Transverse colon (tissue), 4 donors: Measurements from ENCODE around the gene TMEM95. TPM values are rescaled to one million over a fixed set of nuclear protein-coding genes. Genes with fewer than 3 reads are reported as not detected.
A peak's percentile ranks its signal among the peaks of the same experiment; 100 is the strongest.

Experiments
- DNase-seq: peaks from one replicate; pipeline ENCODE4 v3.0.0-alpha.2; 2019
- H3K27ac ChIP-seq, 4 donors: fragments of 200-600 bp; sonication (generic); 2 replicates each; pipeline ENCODE4 v1.5.1; 2016 to 2018; ENCODE audit warnings: inconsistent platforms in 4 of 4
- H3K27me3 ChIP-seq: fragments of 200-600 bp; sonication (generic); 2 replicates; pipeline ENCODE4 v1.5.1; 2017; ENCODE audit warnings: inconsistent platforms
- H3K36me3 ChIP-seq, 4 donors: fragments of 200-600 bp; sonication (generic); 2 replicates each; pipeline ENCODE4 v1.5.1; 2017 to 2019; ENCODE audit warnings: inconsistent platforms in 4 of 4
- H3K4me1 ChIP-seq, 4 donors: fragments of 200-600 bp; sonication (generic); 2 replicates each; pipeline ENCODE4 v1.5.1; 2017 to 2020; ENCODE audit warnings: inconsistent platforms in 4 of 4
- H3K4me3 ChIP-seq, 4 donors: fragments of 200-600 bp; sonication (generic); 1 replicate in 1 of 4; 2 replicates in 3 of 4; pipeline versions ENCODE4 v1.5.1 to v1.6.1; 2017 to 2019; ENCODE audit warnings: inconsistent platforms in 4 of 4
- H3K9me3 ChIP-seq, 2 donors: fragments of 200-600 bp; sonication (generic); 2 replicates each; pipeline ENCODE4 v1.5.1; 2017 to 2019; ENCODE audit warnings: inconsistent platforms in 2 of 2
- EP300 ChIP-seq: sonication (generic); formaldehyde crosslinking; IDR thresholded peaks from one replicate; pipeline ENCODE4 v1.6.1; 2017; ENCODE audit warnings: antibody characterized with exemption, low read depth
- POLR2A ChIP-seq: fragments of 450-650 bp; IDR thresholded peaks from one replicate; pipeline ENCODE4 v1.6.1; 2016; ENCODE audit warnings: antibody characterized with exemption, mild to moderate bottlenecking, moderate library complexity
- POLR2AphosphoS5 ChIP-seq, 3 donors: sonication (generic); formaldehyde crosslinking; IDR thresholded peaks; one replicate each; pipeline ENCODE4 v1.6.1; 2016; ENCODE audit warnings: antibody characterized with exemption in 3 of 3
- WGBS, 2 donors: methylation state at CpG; one replicate each; pipeline ENCODE4 v1.1.5; 2018; ENCODE audit warnings: low coverage in 1 of 2; 5-methylcytosine and 5-hydroxymethylcytosine counted together
- in situ Hi-C, 4 donors: fragments of 200-750 bp; cut with MboI; loops; one replicate each; pipeline versions ENCODE4 v1.15.0 to v1.15.1; 2017; ENCODE audit warnings: low sequenced_read_pairs in 3 of 4, low pct_ligation_motif_present in 1 of 4, low pct_unique_long_range_greater_than_20kb in 1 of 4
- intact Hi-C: fragments of 100-400 bp; cut with DNase I; formaldehyde crosslinking; loops from one replicate; pipeline ENCODE4 v1.15.1; 2023; ENCODE audit warnings: low total_unique reads
- total RNA-seq, 4 donors: library from RNA; depleted of rRNA; stranded (reverse); fragments of >200 nt; gene quantifications; one replicate each; pipeline ENCODE4 v1.1.0, GENCODE V29; 2016
- TF ChIP-seq, protein P1 (sequence below), 5 experiments: fragments of 200-600 bp in 3 of 5; fragments of 450-650 bp in 2 of 5; sonication (generic) in 3 of 5; IDR thresholded peaks; 1 replicate in 2 of 5; 2 replicates in 3 of 5; pipeline ENCODE4 v1.5.1; 2016 to 2017; ENCODE audit warnings: antibody characterized with exemption in 5 of 5, inconsistent platforms in 3 of 5, mild to moderate bottlenecking in 2 of 5, moderate library complexity in 1 of 5

Gene TMEM95
- total RNA-seq, 4 donors from 2014 or later, result not detected

DNA sequence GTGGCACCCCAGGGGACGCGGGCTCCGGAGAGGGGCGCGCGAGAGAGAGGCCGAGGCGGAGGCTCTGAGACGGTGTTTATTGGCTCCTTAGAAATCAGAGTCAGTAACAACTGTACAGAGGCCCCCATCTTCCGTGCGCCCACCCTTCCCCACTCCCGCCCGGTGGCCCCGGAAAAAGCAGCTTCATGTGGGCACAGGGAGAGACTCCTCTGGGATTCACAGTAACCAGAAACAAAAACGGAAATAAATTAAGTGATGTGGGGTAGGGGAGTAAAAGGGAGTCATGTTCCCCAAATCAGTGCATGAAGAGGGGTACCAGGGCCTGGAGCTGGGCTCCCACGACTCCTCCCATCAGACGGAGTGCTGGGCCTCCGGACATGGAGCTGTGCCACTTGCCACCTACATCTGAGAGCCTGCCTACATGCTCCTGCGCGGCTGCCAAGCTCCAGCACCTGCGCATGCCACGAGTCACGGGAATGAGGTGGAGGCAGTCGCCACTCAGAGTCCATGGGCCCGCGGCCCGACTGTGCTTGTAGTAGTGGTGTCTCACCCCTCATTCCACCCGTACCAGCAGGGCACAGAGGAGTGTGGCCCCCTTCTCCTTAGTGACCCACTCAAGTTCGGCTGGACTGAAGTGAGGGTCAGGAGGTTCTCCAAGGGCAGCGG lies 39.3 kb upstream of the TMEM95 start:
- TF ChIP-seq, protein P1, sequence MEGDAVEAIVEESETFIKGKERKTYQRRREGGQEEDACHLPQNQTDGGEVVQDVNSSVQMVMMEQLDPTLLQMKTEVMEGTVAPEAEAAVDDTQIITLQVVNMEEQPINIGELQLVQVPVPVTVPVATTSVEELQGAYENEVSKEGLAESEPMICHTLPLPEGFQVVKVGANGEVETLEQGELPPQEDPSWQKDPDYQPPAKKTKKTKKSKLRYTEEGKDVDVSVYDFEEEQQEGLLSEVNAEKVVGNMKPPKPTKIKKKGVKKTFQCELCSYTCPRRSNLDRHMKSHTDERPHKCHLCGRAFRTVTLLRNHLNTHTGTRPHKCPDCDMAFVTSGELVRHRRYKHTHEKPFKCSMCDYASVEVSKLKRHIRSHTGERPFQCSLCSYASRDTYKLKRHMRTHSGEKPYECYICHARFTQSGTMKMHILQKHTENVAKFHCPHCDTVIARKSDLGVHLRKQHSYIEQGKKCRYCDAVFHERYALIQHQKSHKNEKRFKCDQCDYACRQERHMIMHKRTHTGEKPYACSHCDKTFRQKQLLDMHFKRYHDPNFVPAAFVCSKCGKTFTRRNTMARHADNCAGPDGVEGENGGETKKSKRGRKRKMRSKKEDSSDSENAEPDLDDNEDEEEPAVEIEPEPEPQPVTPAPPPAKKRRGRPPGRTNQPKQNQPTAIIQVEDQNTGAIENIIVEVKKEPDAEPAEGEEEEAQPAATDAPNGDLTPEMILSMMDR (IDR thresholded peaks at IDR 0.05), result no peak
- TF ChIP-seq POLR2AphosphoS5 (IDR thresholded peaks at IDR 0.05) (no peak), EP300 (no peak), POLR2A (no peak)
- peaks cover 0 to 34% (median 15%) of the 10 kb centered on the region in 4 donors for H3K36me3 ChIP-seq
- WGBS, 2 donors, result 35 to 67% methylated on average over 1 to 20 of the region's 30 CpGs
- in situ Hi-C loops, result no loop called here
- intact Hi-C loops, result no loop called here
- peak overlapping the region; percentile 93 to 98 (median 95) for H3K27ac ChIP-seq
- H3K9me3 ChIP-seq, result no peaks in the 10 kb centered on the region
- H3K4me1 ChIP-seq, result peaks cover 11 to 34% (median 18%) of the 10 kb centered on the region in 4 donors
- peak overlapping the region; percentile 30 to 94 (median 91) for H3K4me3 ChIP-seq
- DNase-seq, result no peak
- no peaks in the 10 kb centered on the region for H3K27me3 ChIP-seq

DNA sequence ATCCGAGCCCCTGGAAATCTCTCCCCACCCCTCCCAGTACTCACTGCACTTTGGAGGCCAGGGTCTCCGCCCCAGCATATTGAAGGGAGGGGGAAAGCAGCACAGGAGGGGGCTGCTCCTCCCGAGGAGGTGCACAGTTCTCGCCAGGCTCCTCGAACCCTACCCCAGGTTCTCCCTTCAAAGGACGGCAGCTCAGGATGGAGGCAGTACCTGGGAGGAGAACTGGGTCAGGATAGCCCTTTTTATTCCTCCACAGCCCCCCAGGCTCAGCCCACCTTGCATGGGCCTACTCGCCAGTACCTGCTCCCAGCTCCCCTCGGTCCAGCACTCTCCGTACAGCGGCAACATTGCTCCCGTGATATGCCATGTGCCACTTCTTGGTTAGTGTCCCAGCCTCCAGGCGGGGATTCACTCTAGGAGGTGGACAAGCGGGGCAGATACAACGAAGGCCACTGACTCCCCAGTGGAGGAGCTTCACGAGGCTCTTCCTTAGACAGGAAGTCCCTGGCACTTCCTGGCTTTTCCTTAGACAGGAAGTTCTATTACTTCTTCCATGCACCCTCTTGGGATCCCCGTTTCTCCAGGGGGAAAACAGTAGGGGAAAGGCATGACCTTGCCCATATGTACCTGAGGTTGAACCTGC lies 37.7 kb upstream of the TMEM95 start:
- H3K4me3 ChIP-seq, result no peak overlapping the region
- H3K27ac ChIP-seq, result no peak overlapping the region
- whole genome bisulfite sequencing, 2 donors, result 73 to 88% methylated on average over 3 to 16 of the region's 16 CpGs
- H3K36me3 ChIP-seq, result peaks cover 0 to 31% (median 14%) of the 10 kb centered on the region in 4 donors
- no peaks in the 10 kb centered on the region for H3K27me3 ChIP-seq
- peaks cover 11 to 29% (median 16%) of the 10 kb centered on the region in 4 donors for H3K4me1 ChIP-seq
- H3K9me3 ChIP-seq, result no peaks in the 10 kb centered on the region
- no peak for DNase-seq
- in situ Hi-C loops, result no loop called here
- intact Hi-C loops, result no loop called here
- no peak for TF ChIP-seq POLR2AphosphoS5 (IDR thresholded peaks at IDR 0.05)
- TF ChIP-seq, protein P1 (IDR thresholded peaks at IDR 0.05), result no peak
- no peak for TF ChIP-seq POLR2A
- TF ChIP-seq EP300, result no peak

DNA sequence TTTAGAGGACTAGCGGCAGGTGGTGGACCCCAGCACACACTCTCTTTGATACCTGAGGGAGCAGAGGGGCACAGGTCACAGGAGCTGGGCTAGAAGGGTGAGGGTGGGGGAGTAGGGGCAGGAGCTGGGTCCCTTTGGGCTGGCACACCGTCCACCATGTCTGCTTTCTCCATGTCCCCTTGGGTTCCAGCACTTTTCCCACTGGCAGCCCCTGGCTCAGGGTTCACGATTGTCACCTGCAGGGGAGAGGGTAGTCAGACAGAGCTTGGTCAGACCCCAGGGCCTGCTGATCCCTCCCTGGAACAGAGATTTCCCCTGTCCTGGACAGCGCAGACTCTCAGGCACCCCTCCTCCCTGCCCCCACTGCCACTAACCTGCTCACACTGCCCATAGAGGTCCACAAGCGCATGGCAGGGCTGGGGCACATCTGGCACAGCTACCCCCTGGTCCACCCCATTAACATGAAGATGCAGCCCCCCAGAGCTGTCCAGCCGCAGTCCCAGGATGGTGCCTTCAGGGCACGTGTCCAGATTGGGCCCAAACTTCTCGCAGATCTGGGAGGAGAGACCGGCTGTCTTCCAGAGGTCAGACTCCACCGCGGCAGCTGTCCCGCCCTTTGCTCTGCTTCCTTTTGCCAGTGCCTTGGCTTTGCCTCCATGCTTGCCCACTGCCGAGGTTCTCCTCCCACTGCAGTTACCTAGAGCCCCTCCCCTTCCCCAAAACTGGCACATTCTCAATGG lies 36.7 kb upstream of the TMEM95 start:
- intact Hi-C loops (no loop called here), in situ Hi-C loops (no loop called here)
- no peak overlapping the region for H3K4me3 ChIP-seq
- H3K27ac ChIP-seq, result no peak overlapping the region
- DNase-seq, result no peak
- H3K4me1 ChIP-seq, result peaks cover 11 to 23% (median 16%) of the 10 kb centered on the region in 4 donors
- TF ChIP-seq, protein P1 (IDR thresholded peaks at IDR 0.05), result no peak
- TF ChIP-seq POLR2A, result no peak
- TF ChIP-seq EP300, result no peak
- TF ChIP-seq POLR2AphosphoS5 (IDR thresholded peaks at IDR 0.05), result no peak
- H3K36me3 ChIP-seq, result peaks cover 0 to 25% (median 9%) of the 10 kb centered on the region in 4 donors
- no peaks in the 10 kb centered on the region for H3K27me3 ChIP-seq
- WGBS, 2 donors, result 40 to 88% methylated on average over 1 to 11 of the region's 13 CpGs
- no peaks in the 10 kb centered on the region for H3K9me3 ChIP-seq

DNA sequence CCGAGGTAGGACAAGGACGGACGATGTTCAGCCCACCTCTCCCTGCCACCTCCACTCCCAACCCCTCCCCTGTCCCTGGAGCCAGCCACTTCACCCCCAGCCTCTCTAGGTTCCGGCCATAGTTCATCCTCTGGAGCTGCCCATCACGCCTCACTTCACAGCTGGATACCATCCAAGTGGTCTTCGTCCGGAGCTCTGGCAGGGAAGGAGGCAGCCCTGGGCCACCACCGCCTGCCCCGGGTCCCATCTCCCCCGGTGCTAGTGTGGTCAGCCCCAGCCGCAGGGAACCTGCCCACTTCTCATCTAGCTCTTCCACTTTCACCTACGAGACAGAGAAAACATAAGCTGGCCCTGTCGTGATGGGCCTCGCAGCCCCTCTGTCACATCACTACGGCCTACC lies 33.5 kb upstream of the TMEM95 start:
- in situ Hi-C loops, result no loop called here
- H3K4me1 ChIP-seq, result no peaks in the 10 kb centered on the region
- no peak overlapping the region for H3K27ac ChIP-seq
- H3K9me3 ChIP-seq, result no peaks in the 10 kb centered on the region
- no peak overlapping the region for H3K4me3 ChIP-seq
- TF ChIP-seq POLR2AphosphoS5 (IDR thresholded peaks at IDR 0.05) (no peak), POLR2A (no peak), EP300 (no peak)
- TF ChIP-seq, protein P1 (IDR thresholded peaks at IDR 0.05), result no peak
- peaks cover 0 to 23% (median 10%) of the 10 kb centered on the region in 4 donors for H3K36me3 ChIP-seq
- WGBS, 2 donors, result 80 to 95% methylated on average over 2 to 14 of the region's 15 CpGs
- no peaks in the 10 kb centered on the region for H3K27me3 ChIP-seq
- no peak for DNase-seq
- intact Hi-C loops, result no loop called here
